HCEC 1CT (cell line): Measurements from ENCODE around the gene SRRM3.
"Not testable (repeated sequence)": the region's sequence is repeated elsewhere in the genome, so short reads cannot be mapped to it uniquely, and the experiment has no call there.

Experiments
- DNase-seq: peaks from one replicate; pipeline ENCODE4 v3.0.0-alpha.2; 2017

The SRRM3 gene

GRCh38 chr7:76231071-76231470 lies 29.4 kb downstream of the SRRM3 start:
- no peak for DNase-seq

- no peak for DNase-seq
Measured at GRCh38 chr7:76231583-76231982, 29.9 kb downstream of the SRRM3 start.

- DNase-seq: no peak
Measured at GRCh38 chr7:76232698-76233097, 31.0 kb downstream of the SRRM3 start.

DNA sequence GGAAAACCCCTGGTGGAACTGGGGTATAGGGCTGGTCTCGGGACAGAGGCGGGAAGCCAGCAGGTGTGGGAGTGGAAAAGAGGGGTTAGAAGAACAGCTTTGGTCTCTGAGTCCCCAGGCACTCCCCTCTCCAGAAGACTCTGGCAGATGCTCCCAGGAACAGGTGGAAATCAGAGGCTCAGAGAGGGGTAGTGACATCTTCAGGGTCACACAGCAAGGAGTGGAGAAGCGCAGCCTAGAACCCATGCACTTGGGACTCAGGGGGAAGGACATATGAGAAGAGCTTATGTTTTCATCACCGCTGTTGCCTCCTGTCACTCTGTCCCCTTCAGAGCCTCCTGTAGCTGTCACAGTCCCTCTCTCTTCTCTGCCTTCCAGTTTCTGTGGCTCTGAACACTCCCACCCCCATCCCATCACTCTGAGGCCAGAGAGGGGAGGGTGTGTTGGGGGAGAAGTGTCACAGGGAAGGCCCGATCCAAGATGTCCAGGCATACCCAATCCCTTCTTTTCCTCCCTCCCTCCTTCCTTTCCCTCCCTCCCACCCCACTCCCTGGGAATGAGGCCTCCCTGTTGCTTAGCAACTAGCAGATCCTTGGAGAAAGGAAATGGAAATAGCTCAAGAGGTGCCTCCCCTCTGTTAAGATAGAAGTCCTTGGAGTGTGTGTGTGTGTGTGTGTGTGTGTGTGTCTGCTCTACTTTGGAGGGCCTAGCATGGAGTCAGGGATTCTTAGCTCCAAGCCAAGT lies 32.0 kb downstream of the SRRM3 start:
- DNase-seq: no peak

DNA sequence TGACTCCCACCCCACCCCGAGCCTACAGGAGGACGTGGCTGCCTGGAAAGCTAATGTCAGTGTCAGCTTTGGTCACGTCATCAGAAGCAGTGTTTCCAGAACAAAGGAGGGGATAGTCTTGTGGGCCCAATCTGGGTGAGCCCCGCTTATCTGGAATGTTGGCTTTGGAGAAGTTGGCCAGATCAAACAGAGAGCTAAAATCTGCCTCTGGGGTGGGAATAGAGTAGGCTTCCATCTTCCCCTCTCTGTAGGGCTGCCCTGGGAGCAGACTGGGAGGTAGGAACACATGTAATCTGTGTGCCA lies 32.5 kb downstream of the SRRM3 start:
- no peak for DNase-seq

- peak; percentile 62 for DNase-seq
Measured at GRCh38 chr7:76234931-76235441, 33.3 kb downstream of the SRRM3 start.

- DNase-seq: no peak
Measured at GRCh38 chr7:76236224-76236623, 34.5 kb downstream of the SRRM3 start.

GRCh38 chr7:76238326-76238725 lies 36.6 kb downstream of the SRRM3 start:
- no peak for DNase-seq

- DNase-seq: no peak
Measured at GRCh38 chr7:76241141-76241540, 39.4 kb downstream of the SRRM3 start.

DNA sequence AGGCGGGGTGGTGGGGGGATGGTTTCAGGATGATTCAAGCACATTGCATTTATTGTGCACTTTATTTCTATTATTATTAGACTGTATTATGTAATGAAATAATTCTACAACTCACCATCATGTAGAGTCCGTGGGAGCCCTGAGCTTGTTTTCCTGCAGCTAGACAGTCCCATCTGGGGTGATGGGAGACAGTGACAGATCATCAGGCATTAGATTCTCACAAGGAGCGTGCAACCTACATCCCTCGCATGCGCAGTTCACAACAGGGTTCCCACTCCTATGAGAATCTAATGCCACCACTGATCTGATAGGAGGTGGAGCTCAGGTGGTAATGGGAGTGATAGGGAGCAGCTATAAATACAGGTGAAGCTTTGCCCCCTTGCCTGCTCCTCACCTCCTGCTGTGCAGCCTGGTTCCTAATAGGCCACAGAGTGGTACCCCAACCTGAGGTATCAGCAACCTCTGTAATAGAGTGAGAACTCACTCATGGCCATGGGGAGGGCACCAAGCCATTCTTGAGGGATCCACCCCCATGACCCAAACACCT lies 40.9 kb downstream of the SRRM3 start:
- DNase-seq: not testable (repeated sequence)

DNA sequence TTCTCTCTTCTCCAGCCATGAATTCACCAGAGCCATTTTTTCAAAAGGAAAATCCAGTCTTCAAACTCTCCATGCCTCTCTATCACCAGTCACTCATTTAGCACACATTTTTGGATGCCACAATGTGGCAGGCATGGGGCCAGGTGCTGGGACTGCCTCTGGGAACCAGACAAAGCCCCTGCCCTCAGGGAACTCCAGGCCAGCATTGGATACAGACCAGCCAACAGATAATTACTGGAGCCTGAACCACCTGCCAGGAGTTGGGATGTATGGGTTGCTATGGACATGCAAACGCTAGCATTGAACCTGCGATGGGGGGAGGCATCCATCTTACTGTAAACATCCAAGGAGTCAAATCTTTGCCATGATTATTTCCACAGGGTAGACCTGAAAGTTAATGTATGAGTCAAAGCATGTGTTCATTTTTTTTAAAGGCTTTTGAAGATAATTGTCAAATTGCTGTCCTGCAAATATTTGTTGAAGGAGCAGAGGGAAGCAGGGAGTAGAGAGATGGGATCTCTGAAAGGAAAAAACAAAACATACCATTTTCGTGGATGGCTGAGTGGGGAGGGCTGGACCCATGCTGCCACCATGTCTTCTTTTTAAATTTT lies 43.2 kb downstream of the SRRM3 start:
- no peak for DNase-seq

DNA sequence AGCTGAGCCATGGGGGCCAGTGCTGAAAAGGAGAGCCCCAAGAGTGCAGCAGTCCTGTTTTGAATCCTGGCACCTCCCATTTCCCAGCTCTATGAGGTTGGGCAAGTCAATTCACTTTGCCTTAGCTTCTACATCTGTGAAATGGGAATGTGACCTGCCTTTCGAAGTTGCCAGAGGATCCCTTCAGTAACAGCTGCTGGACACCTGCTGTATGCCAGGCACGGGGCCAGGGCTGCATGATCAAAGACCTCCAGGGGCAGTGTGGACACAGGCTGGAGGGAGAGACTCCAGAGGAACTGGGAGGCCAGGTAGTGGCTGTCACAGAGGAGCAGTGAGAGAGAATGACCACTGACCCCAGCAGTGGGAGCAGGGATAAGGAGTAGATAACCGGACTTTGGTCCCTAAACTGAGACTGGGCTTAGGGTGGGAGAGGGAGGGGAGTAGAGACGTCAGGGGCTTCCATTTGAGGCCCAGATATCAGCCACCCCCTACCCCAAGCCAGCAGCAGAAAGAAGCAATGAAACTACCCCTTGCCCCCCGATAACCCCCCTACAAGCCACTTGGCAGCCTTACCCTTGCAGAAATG lies 45.2 kb downstream of the SRRM3 start:
- DNase-seq: peak; percentile 24

GRCh38 chr7:76247938-76248337 lies 46.2 kb downstream of the SRRM3 start:
- no peak for DNase-seq

- no peak for DNase-seq
Measured at GRCh38 chr7:76252021-76252420, 50.3 kb downstream of the SRRM3 start.

DNA sequence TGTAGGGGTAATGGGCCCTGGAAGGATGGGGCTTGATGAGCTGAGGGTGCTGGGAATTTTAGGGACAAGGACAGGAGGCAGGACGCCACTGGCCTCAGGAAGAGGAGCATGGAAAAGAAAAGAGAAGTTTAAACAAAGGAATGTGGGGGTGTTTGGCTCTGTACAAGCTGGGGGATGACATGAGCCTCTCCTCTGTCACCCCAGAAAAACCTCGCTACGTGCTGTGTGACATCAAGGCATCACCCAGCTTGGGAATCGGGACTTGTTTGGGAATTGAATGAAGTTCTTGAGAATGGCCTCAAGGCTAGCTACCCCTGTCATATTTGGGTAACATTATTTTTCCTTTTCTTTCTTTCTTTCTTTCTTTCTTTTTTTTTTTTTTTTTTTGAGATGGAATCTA lies 53.1 kb downstream of the SRRM3 start:
- no peak for DNase-seq

DNA sequence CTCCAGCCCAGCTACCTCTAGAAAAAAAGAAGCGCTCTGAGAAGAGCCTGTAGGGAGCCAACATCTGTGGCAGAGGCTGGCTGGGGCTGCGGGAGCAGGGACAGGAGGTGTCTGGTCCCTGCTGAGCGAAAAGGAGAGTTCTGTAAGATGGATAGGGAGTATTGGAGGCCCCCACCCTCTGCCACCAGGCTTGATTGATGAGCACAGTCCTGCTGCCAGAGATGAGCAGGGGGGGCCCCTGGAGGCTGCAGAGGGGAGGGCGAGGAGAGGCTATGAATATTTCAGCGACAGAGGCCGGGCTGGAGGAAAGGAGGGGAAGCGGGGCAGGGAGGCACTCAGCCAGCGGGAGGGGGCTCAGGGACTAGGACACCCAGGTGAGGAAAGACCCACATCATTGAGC lies 56.3 kb downstream of the SRRM3 start:
- no peak for DNase-seq

GRCh38 chr7:76259124-76260093 lies 57.7 kb downstream of the SRRM3 start:
- DNase-seq: no peak

DNA sequence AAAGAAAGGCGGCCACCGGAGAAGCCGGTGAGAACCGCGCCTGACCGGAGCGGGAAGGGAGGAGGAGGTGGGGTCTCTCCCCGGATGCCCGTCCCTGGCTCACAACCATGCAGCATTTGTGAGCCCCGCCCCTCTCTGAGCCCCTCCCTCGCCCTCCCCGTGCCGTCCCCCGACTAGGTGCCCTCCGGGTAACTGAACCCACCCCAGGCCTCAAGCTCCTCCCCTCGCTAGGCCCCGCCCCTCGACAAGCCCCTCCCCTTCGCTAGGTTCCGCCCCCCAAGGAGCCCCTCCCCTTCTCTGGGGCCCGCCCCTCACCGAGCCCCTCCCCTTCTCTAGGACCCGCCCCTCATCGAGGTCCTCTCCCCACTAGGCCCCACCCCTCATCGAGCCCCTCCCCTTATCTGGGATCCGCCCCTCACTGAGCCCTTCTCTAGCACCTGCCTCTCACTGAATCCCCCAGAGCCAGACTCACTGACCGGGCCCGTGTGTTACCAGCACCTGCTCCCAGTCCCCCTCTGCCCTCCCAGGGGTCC lies 58.5 kb downstream of the SRRM3 start:
- DNase-seq: peak; percentile 9

DNA sequence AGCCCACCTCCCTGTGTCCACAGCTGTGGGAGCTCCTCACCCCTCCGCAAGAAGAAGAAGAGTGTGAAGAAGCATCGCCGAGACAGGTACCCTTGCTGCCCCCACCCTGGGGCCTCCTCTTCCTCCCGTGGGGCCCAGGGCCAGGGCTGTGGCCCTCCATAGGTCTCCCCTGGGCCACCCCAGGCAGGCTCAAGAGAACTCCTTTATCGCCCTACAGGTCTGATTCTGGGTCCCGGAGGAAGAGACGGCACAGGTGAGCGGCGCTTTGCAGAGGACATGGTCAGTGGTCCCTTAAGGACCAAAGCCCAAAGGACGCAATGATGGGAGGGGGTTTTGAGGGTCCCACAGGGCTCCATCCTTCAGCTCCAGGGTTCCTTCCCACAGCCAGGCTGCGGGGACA lies 59.6 kb downstream of the SRRM3 start:
- no peak for DNase-seq

DNA sequence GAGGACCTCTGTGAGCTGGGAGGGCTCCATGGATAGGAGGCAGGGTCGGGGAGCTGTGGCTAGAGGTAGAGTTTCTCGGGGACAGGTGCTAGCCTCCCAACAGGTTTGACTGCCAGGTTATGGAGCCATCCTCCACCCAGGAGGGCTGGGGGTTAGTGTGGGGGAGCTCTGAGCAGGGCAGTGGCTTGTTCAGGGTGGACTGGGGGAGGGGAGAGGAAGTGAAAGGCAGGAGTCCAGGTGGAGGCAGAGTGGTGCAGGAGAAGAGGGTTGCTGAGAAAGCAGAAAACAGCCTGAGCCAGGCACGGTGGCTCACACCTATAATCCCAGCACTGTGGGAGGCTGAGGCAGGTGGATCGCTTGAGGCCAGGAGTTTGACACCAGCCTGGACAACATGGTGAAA lies 60.2 kb downstream of the SRRM3 start:
- no peak for DNase-seq

- DNase-seq: peak; percentile 60
Measured at GRCh38 chr7:76262683-76263402, 61.1 kb downstream of the SRRM3 start.

- no peak for DNase-seq
Measured at GRCh38 chr7:76265299-76265698, 63.6 kb downstream of the SRRM3 start.
